T-helper 1 cell treated with Interleukin-12 subunit alpha and Interleukin-12 subunit beta and Interleukin-4 antibody, amounts not matched to agents 30 ng/mL and 1 ng/mL, for 36 hours (primary cell): ENCODE results near the gene TLCD3A. TPM values are rescaled to one million over a fixed set of nuclear protein-coding genes. Genes with fewer than 3 reads are reported as not detected.
"Not testable (repeated sequence)": the region's sequence is repeated elsewhere in the genome, so short reads cannot be mapped to it uniquely, and the experiment has no call there.

ENCODE experiments used
- intact Hi-C: fragments of 100-400 bp; cut with micrococcal nuclease; formaldehyde crosslinking; loops from one replicate; pipeline ENCODE4 v1.15.1; 2024
- total RNA-seq: library from RNA; stranded (reverse); gene quantifications from 2 replicates; pipeline ENCODE4 v1.2.3, GENCODE V29; 2022

Gene TLCD3A
- total RNA-seq, 1 donor from 2014 or later, result 14.3 TPM

GRCh38 chr17:746783-747629 lies 14.6 kb downstream of the TLCD3A start:
- intact Hi-C loops, result no loop called here

GRCh38 chr17:748604-749003 lies 16.2 kb downstream of the TLCD3A start:
- intact Hi-C loops, result not testable (repeated sequence)

DNA sequence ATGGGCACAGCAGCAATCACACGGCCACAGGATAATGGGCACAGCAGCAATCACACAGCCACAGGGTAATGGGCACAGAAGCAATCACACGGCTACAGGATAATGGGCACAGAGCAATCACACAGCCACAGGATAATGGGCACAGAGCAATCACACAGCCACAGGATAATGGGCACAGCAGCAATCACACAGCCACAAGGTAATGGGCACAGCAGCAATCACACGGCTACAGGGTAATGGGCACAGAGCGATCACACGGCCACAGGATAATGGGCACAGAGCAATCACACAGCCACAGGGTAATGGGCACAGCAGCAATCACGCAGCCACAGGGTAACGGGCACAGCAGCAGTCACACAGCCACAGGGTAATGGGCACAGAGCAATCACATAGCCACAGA lies 17.0 kb downstream of the TLCD3A start:
- intact Hi-C loops, result not testable (repeated sequence)

GRCh38 chr17:750431-751037 lies 18.1 kb downstream of the TLCD3A start:
- intact Hi-C loops, result no loop called here

DNA sequence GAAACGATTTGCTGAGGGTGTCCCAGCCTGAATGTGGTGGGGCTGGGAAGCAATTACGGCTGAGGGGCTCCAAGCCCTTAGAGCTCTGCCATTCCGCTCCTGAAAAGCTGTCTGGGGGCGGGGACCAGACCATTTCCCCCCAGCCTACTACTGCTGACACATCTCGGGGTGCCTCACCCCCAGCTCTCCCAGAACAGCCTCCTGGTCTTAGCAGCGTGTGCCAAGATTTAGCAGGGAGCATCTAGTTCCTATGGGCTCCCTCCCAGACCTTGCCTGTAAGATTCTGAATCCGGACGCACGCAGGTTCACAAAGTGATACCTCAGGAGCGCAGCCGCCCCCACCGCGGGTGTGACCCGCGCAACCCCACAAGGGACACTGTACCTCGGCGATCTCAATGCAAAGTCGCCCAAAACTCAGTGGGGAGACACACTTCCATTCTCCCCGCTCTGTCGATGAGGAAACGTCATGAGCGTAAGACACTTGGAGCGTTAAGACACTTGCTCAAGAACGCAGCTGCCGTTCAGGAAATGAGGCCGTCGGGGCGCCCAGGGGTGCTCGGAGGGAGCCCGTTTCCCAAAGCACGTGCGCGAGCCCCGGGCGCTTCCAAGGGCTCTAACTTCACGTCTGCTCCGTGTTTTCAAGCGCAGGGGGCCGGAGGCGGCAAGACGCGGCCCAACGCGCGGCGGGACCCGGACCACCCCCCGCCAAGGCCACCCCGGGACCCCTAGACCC lies 19.0 kb downstream of the TLCD3A start:
- intact Hi-C loops, result loop anchor here (1.0 kb wide), 7 partner anchors 11 to 341 kb away; partner anchors contain the start of genes GLOD4, MRM3 and VPS53

DNA sequence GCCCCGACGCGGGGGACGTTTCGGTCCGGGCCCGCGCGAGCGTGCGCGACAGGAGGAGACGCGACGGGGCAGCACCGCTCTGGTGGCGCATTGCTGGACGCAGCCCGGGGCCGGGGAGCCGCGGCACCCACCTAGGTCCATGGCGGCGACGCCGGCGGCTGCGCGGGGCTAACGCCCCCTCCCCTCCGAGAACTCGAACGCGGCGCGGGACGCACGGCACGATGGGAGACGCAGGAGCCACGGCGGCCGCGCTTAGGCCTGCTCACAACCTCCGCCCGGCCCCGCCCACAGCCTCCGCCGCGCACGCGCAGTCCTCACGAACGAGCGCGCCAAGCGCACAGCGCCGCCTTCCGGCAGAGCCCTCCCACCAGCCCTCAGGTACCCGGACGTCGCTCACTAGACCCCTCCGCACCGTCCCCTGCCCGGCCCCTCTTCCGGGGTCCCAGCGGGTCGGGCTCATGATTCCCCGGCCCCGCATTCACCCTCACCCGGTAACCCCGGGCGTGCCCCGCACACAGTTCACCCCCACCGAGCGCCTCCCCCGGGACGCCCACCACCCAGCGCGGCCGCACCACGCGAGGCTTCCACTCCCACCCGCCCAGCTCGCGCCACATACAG lies 19.7 kb downstream of the TLCD3A start, which contains the start of gene GEMIN4:
Gene GEMIN4 (minus strand): TSS at position 263 of the 618 bp plus-strand sequence. CDS start 122 bp downstream, at position 141.
- intact Hi-C loops, result loop anchor here (1.0 kb wide), 7 partner anchors 12 to 342 kb away; partner anchors contain the start of genes GLOD4, MRM3 and VPS53

DNA sequence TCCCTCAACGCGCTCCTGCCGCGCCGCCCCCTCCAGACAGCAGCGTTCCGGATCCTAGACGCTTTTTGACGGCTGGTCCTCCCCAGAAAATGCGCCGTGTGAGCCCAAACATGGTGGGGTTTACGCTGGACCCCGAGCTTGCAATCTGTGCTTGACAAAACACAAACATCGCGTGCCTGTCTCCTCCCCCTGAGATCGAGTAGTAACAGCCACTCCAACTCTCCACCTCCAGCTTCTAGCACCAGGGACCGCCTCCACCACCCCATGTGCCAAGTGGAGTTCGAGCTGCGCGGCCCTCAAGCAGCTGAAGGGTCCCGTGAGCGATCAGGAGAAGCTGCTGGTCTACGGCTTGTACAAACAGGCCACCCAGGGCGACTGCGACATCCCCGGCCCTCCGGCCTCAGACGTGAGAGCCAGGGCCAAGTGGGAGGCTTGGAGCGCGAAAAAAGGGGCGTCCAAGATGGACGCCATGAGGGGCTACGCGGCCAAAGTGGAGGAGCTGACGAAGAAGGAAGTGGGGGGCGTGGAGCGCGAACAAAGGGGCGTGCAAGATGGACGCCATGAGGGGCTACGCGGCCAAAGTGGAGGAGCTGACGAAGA lies 20.3 kb downstream of the TLCD3A start:
- intact Hi-C loops, result loop anchor here (1.0 kb wide), 7 partner anchors 12 to 342 kb away; partner anchors contain the start of genes GLOD4, MRM3 and VPS53

- intact Hi-C loops, result no loop called here
Observed at GRCh38 chr17:753418-753817, 21.0 kb downstream of the TLCD3A start.

GRCh38 chr17:755319-755961 lies 23.0 kb downstream of the TLCD3A start:
- intact Hi-C loops, result not testable (repeated sequence)

- intact Hi-C loops, result not testable (repeated sequence)
Observed at GRCh38 chr17:756010-756567, 23.7 kb downstream of the TLCD3A start.

GRCh38 chr17:759964-760363 lies 27.6 kb downstream of the TLCD3A start:
- intact Hi-C loops, result no loop called here

- intact Hi-C loops, result no loop called here
Observed at GRCh38 chr17:760371-760770, 28.0 kb downstream of the TLCD3A start.

- intact Hi-C loops, result no loop called here
Observed at GRCh38 chr17:767076-767475, 34.7 kb downstream of the TLCD3A start.

DNA sequence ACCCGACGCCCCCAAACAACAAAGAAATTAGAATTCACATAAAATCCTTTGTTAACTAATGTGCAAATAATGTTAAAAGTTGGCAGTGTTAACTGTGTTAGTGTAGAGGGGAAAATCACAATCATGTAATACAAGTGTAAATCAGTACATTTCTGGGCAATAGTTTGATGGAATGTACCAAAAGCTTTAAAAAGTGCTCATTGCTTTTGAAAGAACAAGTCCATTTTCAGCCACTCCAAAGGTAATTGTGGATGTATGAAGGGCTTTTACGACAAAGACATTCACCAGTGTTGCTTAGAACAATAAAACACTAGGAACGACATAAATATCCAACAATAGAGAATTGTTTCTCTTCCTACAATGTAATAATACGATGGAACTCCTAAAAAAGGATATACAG lies 40.6 kb downstream of the TLCD3A start:
- intact Hi-C loops, result no loop called here

DNA sequence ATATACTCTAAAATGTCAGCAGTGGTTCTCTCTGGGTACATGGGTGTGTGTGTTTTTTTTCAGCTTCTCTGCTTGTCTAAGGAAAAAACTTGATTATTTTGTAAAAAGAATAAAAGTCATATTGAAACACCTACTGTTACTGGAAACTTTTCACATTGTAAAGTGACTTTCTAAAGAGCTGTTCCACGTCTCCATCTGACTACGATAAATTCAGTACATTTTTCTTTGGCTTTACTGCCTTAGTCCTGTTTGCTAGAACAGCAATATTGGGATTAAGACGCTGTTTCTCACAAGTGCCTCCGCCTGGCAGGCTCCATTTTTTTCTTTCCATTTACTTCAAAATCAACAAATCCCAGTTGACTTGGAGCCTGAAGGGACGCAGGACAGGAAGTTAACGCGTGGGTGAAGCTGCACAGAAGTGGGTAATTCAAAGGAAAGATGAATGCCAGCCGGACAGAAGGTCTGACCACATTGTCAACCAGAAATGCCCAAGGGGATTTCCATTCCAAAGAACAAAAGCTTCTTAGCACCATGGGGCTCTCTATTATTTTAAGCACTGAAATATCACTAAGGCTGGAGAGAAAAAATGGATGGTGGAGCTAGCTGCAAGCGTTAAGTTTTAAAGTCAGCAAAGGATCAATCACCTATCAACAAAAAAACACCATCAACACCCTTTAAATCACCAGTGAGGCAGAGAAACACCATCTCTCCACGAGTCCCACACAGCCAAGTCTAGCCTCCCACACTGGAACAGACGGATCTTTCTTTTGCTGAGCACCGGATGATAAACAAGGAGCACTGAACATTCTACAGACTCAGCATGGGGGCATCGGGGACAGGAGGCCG lies 41.3 kb downstream of the TLCD3A start:
- intact Hi-C loops, result no loop called here

GRCh38 chr17:774313-774584 lies 41.9 kb downstream of the TLCD3A start:
- intact Hi-C loops, result no loop called here

- intact Hi-C loops, result no loop called here
Observed at GRCh38 chr17:778096-778495, 45.7 kb downstream of the TLCD3A start.

DNA sequence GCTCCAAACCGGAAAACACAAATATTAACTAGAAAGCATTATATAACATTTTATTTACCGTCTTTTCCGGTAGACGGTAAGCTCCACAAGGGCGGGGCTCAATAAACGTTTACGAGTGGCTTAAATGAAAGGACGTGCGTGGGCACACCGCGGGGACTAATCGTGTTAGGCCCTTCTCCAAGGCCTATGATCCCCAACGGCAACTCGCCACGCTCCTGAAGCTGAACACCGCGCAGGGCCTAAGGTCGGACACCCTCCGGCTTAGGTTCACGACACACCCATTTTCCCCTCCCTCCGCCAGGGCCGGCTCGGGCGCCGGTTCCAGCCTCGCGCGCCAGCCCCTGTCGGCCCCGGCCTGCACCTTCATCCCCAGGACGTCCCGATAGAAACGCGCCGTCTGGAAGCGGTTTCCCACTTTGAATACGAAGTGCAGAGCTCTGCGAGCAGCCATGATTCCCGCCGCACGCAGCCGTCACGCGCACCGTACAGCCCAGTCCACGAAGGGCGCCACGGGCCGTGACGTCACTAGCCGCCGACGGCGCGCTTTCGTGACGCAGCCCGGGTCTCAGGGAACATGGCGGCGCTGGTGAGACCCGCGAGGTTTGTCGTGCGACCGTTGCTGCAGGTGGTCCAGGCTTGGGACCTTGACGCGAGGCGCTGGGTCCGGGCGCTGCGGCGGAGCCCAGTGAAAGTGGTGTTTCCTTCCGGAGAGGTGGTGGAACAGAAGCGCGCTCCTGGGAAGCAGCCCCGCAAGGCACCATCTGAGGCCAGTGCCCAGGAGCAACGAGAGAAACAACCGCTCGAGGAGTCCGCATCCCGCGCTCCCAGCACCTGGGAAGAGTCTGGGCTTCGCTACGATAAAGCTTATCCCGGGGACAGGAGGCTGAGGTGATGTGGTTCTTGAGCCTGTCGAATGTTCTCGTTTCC lies 49.7 kb downstream of the TLCD3A start, which contains the start of the genes GLOD4 and MRM3:
Gene GLOD4 (minus strand): TSS at position 476 of the 927 bp plus-strand sequence. CDS start 25 bp downstream, at position 451.
Gene MRM3 (plus strand): TSS at position 549 of the 927 bp plus-strand sequence. CDS start 26 bp downstream, at position 575.
- intact Hi-C loops, result loop anchor here (1.0 to 2.0 kb wide), 5 partner anchors 30 to 371 kb away; partner anchors contain the start of genes GEMIN4 and VPS53
